ENCODE measurements around the gene ADAMTS17.

DNA sequence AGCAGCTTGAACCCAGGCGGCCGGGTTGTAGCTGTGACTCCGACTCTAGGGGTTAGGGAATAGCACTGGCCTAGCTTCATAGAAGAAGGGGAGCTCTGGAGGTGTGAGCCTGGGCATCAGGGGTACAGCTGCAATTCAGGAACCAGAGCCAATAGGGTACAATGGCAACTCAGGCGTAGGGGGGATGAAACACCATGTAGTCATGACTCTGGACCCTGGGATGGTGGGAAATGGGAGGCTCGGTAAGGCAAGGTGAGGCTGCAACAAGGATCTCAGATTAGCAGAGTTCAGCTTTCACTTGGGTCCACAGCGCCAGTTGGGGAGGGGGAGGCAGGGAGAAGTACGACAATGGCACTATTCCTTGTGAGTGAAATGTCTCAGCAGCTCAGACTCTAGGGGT is 398.3 kb downstream of the ADAMTS17 start:
- TF ChIP-seq CTCF (IDR thresholded peaks at IDR 0.05) (no peak), POLR2A (IDR thresholded peaks at IDR 0.05) (no peak)
